GM12878 (cell line): ENCODE results near the gene C20orf173. TPM values are rescaled to one million over a fixed set of nuclear protein-coding genes. Genes with fewer than 3 reads are reported as not detected.
A peak's percentile ranks its signal among the peaks of the same experiment; 100 is the strongest.

Experiments used
- ATAC-seq: fragments of 200-7000 bp; cut with Tn5 transposase; 3 replicates; pipeline ENCODE4 v1.9.1; 2020; ENCODE audit warnings: mild to moderate bottlenecking, moderate library complexity
- BruUV-seq: library from RNA; stranded (reverse); fragments of 400-500 nt; replicated peaks from 2 replicates; lab custom pipeline; 2021; lab: Mats Ljungman, UMichigan
- CTCF ChIA-PET: fragments of 300-600 bp; sonication (Branson Sonifier 250); formaldehyde crosslinking; extraction: SDS; loops from one replicate; lab custom pipeline; 2021; ENCODE audit warnings: inconsistent platforms; lab: Yijun Ruan, JAX
- POLR2A ChIA-PET: fragments of 350-600 bp; formaldehyde crosslinking; extraction: SDS; loops from one replicate; lab custom pipeline; 2021; ENCODE audit warnings: inconsistent platforms; lab: Charles Lee
- RAD21 ChIA-PET: fragments of 300-600 bp; sonication (Branson Sonifier 250); formaldehyde crosslinking; loops from one replicate; lab custom pipeline; 2023; ENCODE audit warnings: antibody characterized with exemption; ENCODE audit not compliant: unreplicated experiment; lab: Charles Lee
- SMC1A ChIA-PET: fragments of 300-600 bp; sonication (Branson Sonifier 250); formaldehyde crosslinking; loops from one replicate; lab custom pipeline; 2023; ENCODE audit not compliant: unreplicated experiment, uncharacterized antibody; lab: Charles Lee
- DNase-seq: peaks from one replicate; pipeline ENCODE4 v3.0.0-alpha.2; 2011; ENCODE audit warnings: low read depth, low spot score
- FAIRE-seq: peaks from 3 replicates; lab custom pipeline; 2011; peaks lifted over from hg19 to GRCh38; lab: Jason Lieb, UNC
- H2AFZ ChIP-seq: 2 replicates; pipeline ENCODE4 v1.6.0; 2011; ENCODE audit warnings: low read depth, low read length, control low read depth; ENCODE audit not compliant: control insufficient read depth
- H3K27ac ChIP-seq: 2 replicates; pipeline ENCODE4 v1.5.1; 2011; ENCODE audit warnings: control low read depth; ENCODE audit not compliant: control insufficient read depth, insufficient read depth
- H3K27me3 ChIP-seq, 2 experiments: replicated peaks in 1 of 2; 2 replicates each; pipeline versions ENCODE4 v1.6.0 to v1.6.1; 2011; ENCODE audit warnings: low read length in 1 of 2; ENCODE audit not compliant: control insufficient read depth in 2 of 2, insufficient read depth in 2 of 2
- H3K36me3 ChIP-seq, 2 experiments: 2 replicates each; pipeline ENCODE4 v1.5.1; 2011; ENCODE audit warnings: low read length in 1 of 2; ENCODE audit not compliant: control insufficient read depth in 2 of 2, insufficient read depth in 2 of 2
- H3K4me1 ChIP-seq: 2 replicates; pipeline ENCODE4 v1.6.1; 2011; ENCODE audit warnings: mild to moderate bottlenecking, low read length, moderate library complexity, mixed read lengths; ENCODE audit not compliant: control insufficient read depth, insufficient read depth
- H3K4me2 ChIP-seq: 2 replicates; pipeline ENCODE4 v1.6.0; 2011; ENCODE audit warnings: control low read depth; ENCODE audit not compliant: control insufficient read depth, insufficient read depth
- H3K4me3 ChIP-seq: fragments of 200-600 bp; sonication (generic); 2 replicates; pipeline ENCODE4 v1.5.1; 2016
- H3K79me2 ChIP-seq: 2 replicates; pipeline ENCODE4 v1.6.0; 2011; ENCODE audit warnings: low read length; ENCODE audit not compliant: control insufficient read depth, insufficient read depth
- H3K9ac ChIP-seq: 2 replicates; pipeline ENCODE4 v1.8.0; 2011; ENCODE audit warnings: low read length, control low read depth, mixed read lengths; ENCODE audit not compliant: control insufficient read depth, insufficient read depth
- H3K9me3 ChIP-seq: replicated peaks from 3 replicates; pipeline ENCODE4 v1.5.1; 2011; ENCODE audit warnings: mild to moderate bottlenecking, low read length; ENCODE audit not compliant: control insufficient read depth, insufficient read depth
- H4K20me1 ChIP-seq: 2 replicates; pipeline ENCODE4 v1.6.0; 2011; ENCODE audit not compliant: control insufficient read depth, insufficient read depth
- CREM ChIP-seq: IDR thresholded peaks from 2 replicates; pipeline ENCODE4 v1.6.1; 2014; ENCODE audit warnings: antibody characterized with exemption, low read depth
- IRF5 ChIP-seq: fragments of 450-650 bp; IDR thresholded peaks from 2 replicates; pipeline ENCODE4 v1.6.1; 2017; ENCODE audit warnings: borderline replicate concordance
- NR2C2 ChIP-seq: IDR thresholded peaks from 2 replicates; pipeline ENCODE4 v1.6.1; 2011; ENCODE audit warnings: borderline replicate concordance, low read depth; ENCODE audit not compliant: control insufficient read depth, insufficient read length
- WGBS: methylation state at CpG from one replicate; pipeline ENCODE4 v1.1.6; 2016; ENCODE audit warnings: low lambda C conversion rate; ENCODE audit not compliant: insufficient replicate concordance, insufficient coverage; ENCODE audit errors: missing lambda C conversion rate; 5-methylcytosine and 5-hydroxymethylcytosine counted together
- in situ Hi-C: fragments of 300-500 bp; cut with MboI; formaldehyde crosslinking; loops from 9 replicates; pipeline ENCODE4 v1.14.3; 2018; ENCODE audit warnings: mixed read lengths
- intact Hi-C: fragments of 100-400 bp; cut with micrococcal nuclease; formaldehyde crosslinking; loops from one replicate; pipeline ENCODE4 v1.14.2; 2022; ENCODE audit not compliant: unreplicated experiment
- polyA plus RNA-seq, 11 experiments: library from polyadenylated mRNA; depleted of rRNA in 4 of 11; unstranded in 6 of 11; stranded (reverse) in 5 of 11; fragments of >200 nt; fragmentation: Nextera tagmentation in 4 of 11; fragmentation: Illumina TruSeq in 1 of 11; extraction: Ambion mirVana in 4 of 11; extraction: Trizol in 1 of 11; gene quantifications; 1 replicate in 1 of 11; 2 replicates in 10 of 11; pipeline versions ENCODE4 v1.2.1 to v1.2.3, GENCODE V29; 2011 to 2016; ENCODE audit warnings: inconsistent platforms in 2 of 11, missing spikeins in 2 of 11, low read depth in 1 of 11
- total RNA-seq, 4 experiments: library from RNA; depleted of rRNA in 3 of 4; stranded (reverse); fragments of >200 nt in 3 of 4; fragmentation: Illumina TruSeq in 1 of 4; extraction: Trizol in 1 of 4; gene quantifications; 2 replicates each; pipeline versions ENCODE4 v1.2.1 to v1.2.3, GENCODE V29; 2013 to 2021
- TF ChIP-seq, protein P1 (sequence below): IDR thresholded peaks from 2 replicates; pipeline ENCODE4 v1.6.1; 2011; ENCODE audit warnings: mild to moderate bottlenecking, low read depth, low read length, moderate library complexity; ENCODE audit not compliant: insufficient replicate concordance

C20orf173 gene
- total and polyA plus RNA-seq, 10 of the 15 experiments (the other 5 are each of a cell fraction or from before 2014, with no cell fraction given), result not detected

DNA sequence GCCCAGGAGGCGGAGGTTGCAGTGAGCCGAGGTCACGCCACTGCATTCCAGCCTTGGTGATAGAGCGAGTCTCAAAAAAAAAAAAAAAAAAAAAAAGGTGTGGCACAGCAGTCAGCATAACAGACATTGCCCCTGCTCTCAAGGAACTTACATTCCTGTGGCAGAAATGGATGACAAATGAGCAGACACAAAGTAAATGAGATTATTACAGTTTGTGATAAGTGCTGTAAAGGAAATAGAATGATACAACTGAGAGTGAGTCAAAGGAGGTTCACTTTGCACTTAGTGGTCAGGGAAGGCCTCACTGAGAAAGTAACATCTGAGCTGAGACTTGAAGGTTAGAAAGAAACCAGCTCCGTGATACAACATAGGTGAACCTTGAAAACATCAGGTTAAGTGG lies 37.6 kb downstream of the C20orf173 start:
- peaks cover 8% of the 10 kb centered on the region; the same call in 1 of the 2 replicates for H3K4me1 ChIP-seq
- FAIRE-seq, result no peak
- ATAC-seq, result no peak
- peak overlapping the region; percentile 95 for H3K4me2 ChIP-seq
- ChIA-PET POLR2A (interaction anchor here (0.6 to 1.5 kb wide), 5 partner anchors 10 to 1480 kb away, joined by 3 to 4 read pairs (median 3); partner anchors contain the start of gene SCAND1), CTCF (interaction anchor here (0.7 to 2.4 kb wide), 6 partner anchors 11 to 49 kb away, joined by 3 to 9 read pairs (median 4); no protein-coding TSS in a partner anchor), RAD21 (interaction anchor here (2.3 kb wide), 1 partner anchor 29 kb away, joined by 5 read pairs; no protein-coding TSS in a partner anchor), SMC1A (interaction anchor here (1.0 to 2.7 kb wide), 5 partner anchors 9 to 50 kb away, joined by 3 to 14 read pairs (median 5); partner anchors contain the start of genes CEP250 and ERGIC3)
- H3K9ac ChIP-seq, result peak overlapping the region; percentile 90
- H4K20me1 ChIP-seq, result no peaks in the 10 kb centered on the region
- DNase-seq, result no peak
- peaks cover 3 to 14% of the 10 kb centered on the region in 2 experiments for H3K36me3 ChIP-seq
- peak overlapping the region; percentile 100; the same call in 1 of the 2 replicates for H3K4me3 ChIP-seq
- H3K27me3 ChIP-seq, result no peaks in the 10 kb centered on the region
- no peak overlapping the region for H2AFZ ChIP-seq
- H3K27ac ChIP-seq, result no peak overlapping the region
- no peak for TF ChIP-seq CREM
- no peak for TF ChIP-seq IRF5
- TF ChIP-seq, protein P1, sequence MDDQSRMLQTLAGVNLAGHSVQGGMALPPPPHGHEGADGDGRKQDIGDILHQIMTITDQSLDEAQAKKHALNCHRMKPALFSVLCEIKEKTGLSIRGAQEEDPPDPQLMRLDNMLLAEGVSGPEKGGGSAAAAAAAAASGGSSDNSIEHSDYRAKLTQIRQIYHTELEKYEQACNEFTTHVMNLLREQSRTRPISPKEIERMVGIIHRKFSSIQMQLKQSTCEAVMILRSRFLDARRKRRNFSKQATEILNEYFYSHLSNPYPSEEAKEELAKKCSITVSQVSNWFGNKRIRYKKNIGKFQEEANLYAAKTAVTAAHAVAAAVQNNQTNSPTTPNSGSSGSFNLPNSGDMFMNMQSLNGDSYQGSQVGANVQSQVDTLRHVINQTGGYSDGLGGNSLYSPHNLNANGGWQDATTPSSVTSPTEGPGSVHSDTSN, result no peak
- TF ChIP-seq NR2C2, result no peak
- 96% methylated on average over 5 of the region's 5 CpGs for WGBS
- no peaks in the 10 kb centered on the region for H3K9me3 ChIP-seq
- in situ Hi-C loops (no loop called here), intact Hi-C loops (no loop called here)
- peaks cover 35% of the 10 kb centered on the region for H3K79me2 ChIP-seq
- BruUV-seq, result no TSS peak
